VCaP (cell line): ENCODE data around the gene SLC7A11.

Experiments used
- H3K27ac ChIP-seq: fragments of 450-650 bp; 2 replicates; pipeline ENCODE4 v1.5.1; 2017
- CTCF ChIP-seq: fragments of 450-650 bp; conservative IDR thresholded peaks from 2 replicates; pipeline ENCODE4 v1.5.1; 2017; ENCODE audit warnings: mild to moderate bottlenecking, moderate library complexity

SLC7A11 gene

GRCh38 chr4:138162259-138162658 lies 79.9 kb downstream of the SLC7A11 start:
- no peak for TF ChIP-seq CTCF
- H3K27ac ChIP-seq: no peak overlapping the region

- no peak overlapping the region for H3K27ac ChIP-seq
- TF ChIP-seq CTCF: no peak
Observed at GRCh38 chr4:138161351-138161750, 80.8 kb downstream of the SLC7A11 start.

- H3K27ac ChIP-seq: no peak overlapping the region
- no peak for TF ChIP-seq CTCF
Observed at GRCh38 chr4:138158746-138159297, 83.3 kb downstream of the SLC7A11 start.

- no peak overlapping the region for H3K27ac ChIP-seq
- TF ChIP-seq CTCF: no peak
Observed at GRCh38 chr4:138140879-138141278, 101.3 kb downstream of the SLC7A11 start.

- TF ChIP-seq CTCF: no peak
- no peak overlapping the region for H3K27ac ChIP-seq
Observed at GRCh38 chr4:138138774-138139173, 103.4 kb downstream of the SLC7A11 start.

GRCh38 chr4:138135610-138136009 lies 106.5 kb downstream of the SLC7A11 start:
- H3K27ac ChIP-seq: no peak overlapping the region
- no peak for TF ChIP-seq CTCF

- no peak for TF ChIP-seq CTCF
- no peak overlapping the region for H3K27ac ChIP-seq
Observed at GRCh38 chr4:138118270-138118669, 123.9 kb downstream of the SLC7A11 start.
